AG09319 (cell line): ENCODE measurements around the gene MEX3A.

Experiments used
- DNase-seq: peaks from one replicate; pipeline ENCODE4 v3.0.0-alpha.2; 2010; ENCODE audit warnings: low read depth; ENCODE audit errors: extremely low read depth
- TF ChIP-seq, protein P1 (sequence below): IDR thresholded peaks from 2 replicates; pipeline ENCODE4 v1.5.1; 2011; ENCODE audit warnings: low read depth, mild to moderate bottlenecking, inconsistent platforms, low read length, moderate library complexity

Gene MEX3A

GRCh38 chr1:156114101-156114918 lies 32.0 kb upstream of the MEX3A start, which contains the start of gene LMNA:
LMNA (plus strand) TSS chr1:156114711; CDS start chr1:156114919, 208 bp downstream.
- DNase-seq: peak; percentile 94
- TF ChIP-seq, protein P1, sequence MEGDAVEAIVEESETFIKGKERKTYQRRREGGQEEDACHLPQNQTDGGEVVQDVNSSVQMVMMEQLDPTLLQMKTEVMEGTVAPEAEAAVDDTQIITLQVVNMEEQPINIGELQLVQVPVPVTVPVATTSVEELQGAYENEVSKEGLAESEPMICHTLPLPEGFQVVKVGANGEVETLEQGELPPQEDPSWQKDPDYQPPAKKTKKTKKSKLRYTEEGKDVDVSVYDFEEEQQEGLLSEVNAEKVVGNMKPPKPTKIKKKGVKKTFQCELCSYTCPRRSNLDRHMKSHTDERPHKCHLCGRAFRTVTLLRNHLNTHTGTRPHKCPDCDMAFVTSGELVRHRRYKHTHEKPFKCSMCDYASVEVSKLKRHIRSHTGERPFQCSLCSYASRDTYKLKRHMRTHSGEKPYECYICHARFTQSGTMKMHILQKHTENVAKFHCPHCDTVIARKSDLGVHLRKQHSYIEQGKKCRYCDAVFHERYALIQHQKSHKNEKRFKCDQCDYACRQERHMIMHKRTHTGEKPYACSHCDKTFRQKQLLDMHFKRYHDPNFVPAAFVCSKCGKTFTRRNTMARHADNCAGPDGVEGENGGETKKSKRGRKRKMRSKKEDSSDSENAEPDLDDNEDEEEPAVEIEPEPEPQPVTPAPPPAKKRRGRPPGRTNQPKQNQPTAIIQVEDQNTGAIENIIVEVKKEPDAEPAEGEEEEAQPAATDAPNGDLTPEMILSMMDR: no peak; the same call in 1 of the 2 replicates

GRCh38 chr1:156113282-156113950 lies 31.2 kb upstream of the MEX3A start:
- no peak for DNase-seq
- TF ChIP-seq, protein P1: no peak

- DNase-seq: no peak
- TF ChIP-seq, protein P1: no peak
Measured at GRCh38 chr1:156112276-156113137, 30.2 kb upstream of the MEX3A start.

- DNase-seq: no peak
- TF ChIP-seq, protein P1: no peak
Measured at GRCh38 chr1:156111355-156111962, 29.2 kb upstream of the MEX3A start.

DNA sequence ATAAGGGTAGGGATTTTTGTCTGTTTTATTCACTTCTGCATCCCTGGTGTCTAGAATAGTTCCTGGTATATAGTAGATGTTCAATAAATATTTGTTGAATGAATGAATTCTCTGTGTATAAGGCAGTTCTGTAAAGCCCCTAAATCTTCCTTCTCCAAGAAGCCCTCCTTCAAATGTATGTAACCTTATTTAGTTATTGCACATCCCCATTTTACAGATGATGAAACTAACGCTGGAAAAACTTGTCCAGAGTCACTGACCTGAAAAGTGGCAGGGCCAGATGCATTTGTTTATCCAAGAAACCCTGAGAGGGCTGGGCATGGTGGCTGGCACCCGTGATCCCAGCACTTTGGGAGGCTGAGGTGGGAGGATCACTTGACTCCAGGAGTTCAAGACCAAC lies 28.0 kb upstream of the MEX3A start:
- no peak for DNase-seq
- TF ChIP-seq, protein P1: no peak

GRCh38 chr1:156108664-156109241 lies 26.5 kb upstream of the MEX3A start:
- TF ChIP-seq, protein P1: no peak
- DNase-seq: no peak
